ENCODE results near the gene LMF1.
"Not testable (repeated sequence)": the region's sequence is repeated elsewhere in the genome, so short reads cannot be mapped to it uniquely, and the experiment has no call there.

The LMF1 gene

DNA sequence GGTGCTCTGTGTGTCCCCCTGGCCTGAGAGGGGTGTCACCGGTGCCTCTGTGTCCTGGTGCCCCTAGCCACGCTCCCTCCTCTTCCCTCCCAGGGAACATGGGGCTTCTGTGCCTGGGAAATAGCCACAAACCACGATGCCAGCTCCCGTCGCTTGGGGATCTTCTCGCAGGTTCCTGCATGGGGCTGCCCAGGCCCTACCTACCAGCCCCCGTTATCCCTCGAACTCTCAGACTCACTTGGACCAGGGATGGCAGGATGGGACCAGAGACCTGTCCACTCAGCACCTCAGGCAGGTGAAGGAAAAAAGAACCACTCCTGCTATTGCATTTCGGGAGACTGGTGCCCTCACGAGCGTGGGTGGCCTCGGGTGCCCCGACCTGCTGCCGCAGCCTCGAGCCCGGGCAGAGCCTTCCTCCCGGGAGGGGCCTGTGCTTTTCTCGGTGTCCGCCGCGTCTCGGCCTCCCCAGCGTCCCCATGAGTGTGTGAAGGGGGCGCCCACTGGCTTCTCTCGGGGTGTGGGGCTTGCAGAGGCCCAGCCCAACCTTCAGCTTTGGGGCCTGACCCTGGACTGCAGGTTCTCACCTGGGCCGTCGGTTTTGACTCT is 129.2 kb downstream of the LMF1 start:
- H3K27ac ChIP-seq = no peak overlapping the region
- TF ChIP-seq, protein P1, sequence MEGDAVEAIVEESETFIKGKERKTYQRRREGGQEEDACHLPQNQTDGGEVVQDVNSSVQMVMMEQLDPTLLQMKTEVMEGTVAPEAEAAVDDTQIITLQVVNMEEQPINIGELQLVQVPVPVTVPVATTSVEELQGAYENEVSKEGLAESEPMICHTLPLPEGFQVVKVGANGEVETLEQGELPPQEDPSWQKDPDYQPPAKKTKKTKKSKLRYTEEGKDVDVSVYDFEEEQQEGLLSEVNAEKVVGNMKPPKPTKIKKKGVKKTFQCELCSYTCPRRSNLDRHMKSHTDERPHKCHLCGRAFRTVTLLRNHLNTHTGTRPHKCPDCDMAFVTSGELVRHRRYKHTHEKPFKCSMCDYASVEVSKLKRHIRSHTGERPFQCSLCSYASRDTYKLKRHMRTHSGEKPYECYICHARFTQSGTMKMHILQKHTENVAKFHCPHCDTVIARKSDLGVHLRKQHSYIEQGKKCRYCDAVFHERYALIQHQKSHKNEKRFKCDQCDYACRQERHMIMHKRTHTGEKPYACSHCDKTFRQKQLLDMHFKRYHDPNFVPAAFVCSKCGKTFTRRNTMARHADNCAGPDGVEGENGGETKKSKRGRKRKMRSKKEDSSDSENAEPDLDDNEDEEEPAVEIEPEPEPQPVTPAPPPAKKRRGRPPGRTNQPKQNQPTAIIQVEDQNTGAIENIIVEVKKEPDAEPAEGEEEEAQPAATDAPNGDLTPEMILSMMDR (IDR thresholded peaks at IDR 0.05) = no peak
- TF ChIP-seq ZFX (IDR thresholded peaks at IDR 0.05; ENCODE audit: borderline replicate concordance) = no peak

DNA sequence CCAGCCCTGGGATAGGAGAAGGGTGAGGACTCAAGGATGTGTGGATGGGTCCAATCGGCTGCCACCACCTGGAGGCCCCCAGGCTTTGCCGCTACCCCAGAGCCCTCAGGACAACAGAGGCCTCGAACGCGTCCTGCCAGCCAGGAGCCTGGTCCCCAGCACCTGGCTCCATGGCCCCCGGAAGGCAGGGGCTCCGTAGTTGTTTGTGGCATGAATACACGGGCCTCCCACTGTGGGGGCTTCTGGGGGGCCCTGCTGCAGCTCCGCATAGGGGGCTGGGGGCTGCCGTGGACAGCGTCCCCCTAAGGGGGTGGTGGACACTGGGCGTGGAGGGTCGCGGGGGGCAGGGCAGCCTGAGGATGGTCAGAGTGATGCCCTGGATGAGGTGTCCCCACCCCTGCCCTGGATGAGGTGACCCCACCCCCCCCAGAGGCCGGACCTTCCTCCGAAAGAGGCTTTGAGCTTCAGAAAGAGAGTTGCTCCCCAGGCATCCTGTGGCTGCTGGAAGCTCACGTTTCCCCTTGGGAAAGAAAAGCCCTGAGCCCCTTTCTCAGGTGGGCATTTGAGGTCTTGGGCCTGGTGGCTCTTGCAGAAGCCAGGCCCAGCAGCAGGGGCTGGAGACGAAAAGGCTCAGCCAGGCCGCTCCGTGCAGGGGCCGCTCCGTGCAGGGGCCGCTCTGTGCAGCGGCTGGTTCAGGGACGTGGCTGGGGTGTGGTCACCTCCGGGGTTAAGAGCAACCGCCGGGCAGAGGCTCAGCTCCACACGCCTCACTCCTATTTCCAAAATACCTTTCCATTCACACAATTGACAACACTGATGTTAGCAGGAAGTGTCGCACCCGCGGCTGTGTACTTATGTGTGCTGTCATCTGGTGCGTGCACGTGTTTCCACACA is 130.0 kb downstream of the LMF1 start:
- TF ChIP-seq, protein P1 (IDR thresholded peaks at IDR 0.05) = no peak
- no peak overlapping the region for H3K27ac ChIP-seq

DNA sequence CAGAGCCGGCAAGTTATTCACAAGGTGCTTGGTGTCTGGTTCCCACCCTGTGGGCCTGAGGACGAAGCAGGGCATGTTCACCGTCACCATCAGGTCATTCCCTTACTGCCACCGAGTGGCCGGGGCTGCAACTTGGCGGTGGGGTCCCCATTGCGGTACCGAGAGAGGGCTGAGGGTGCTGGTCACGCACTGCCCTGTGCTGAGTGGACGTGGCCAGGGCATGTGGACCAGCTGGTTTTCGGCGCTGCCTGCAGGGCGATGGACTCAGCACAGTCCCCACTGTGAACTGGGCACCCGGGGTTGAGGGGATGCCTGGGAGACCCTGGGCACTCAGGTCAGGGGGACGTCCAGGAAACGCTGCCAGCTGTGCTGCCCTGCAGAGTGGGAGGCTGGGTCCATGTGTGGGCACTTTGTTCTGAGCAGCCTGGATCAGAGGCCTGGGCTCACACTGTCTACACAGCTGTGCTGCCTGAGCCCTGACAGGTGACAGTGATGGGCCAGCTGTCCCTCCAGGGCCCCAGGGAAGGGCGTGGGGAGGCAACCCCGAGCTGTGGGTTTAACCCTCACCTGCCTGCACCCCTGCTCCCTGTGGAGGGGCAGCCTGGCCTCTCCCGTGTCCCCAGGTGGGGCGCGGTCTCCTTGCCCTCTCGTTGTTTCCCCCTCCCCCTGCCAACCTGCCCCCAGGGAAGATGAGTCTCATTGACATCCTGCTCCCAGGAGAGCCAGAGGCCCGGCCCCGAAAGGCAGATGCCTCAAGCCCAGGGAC is 131.0 kb downstream of the LMF1 start:
- TF ChIP-seq, protein P1 (IDR thresholded peaks at IDR 0.05) = no peak
- no peak for TF ChIP-seq ZFX (IDR thresholded peaks at IDR 0.05; ENCODE audit: borderline replicate concordance)
- no peak overlapping the region for H3K27ac ChIP-seq

DNA sequence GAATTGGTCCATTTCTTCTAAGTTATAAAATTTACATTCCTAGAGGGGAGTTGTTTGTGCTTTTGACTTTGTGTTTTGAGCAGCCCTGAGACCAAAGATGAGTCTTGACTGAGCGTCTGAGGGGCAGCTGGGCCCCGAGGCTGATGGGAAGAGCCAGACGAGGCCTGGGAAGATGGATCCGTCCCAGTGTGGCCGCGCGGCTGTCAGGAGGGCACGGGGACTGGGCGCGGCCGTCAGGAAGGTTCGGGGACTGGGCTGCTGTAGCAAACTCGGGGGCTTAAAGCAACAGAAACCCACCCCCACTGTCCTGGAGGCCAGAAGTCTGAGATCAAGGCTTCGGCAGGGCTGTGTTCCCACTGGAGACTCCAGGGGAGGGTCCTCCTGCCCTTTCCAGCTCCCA is 132.0 kb downstream of the LMF1 start:
- no peak overlapping the region for H3K27ac ChIP-seq
- TF ChIP-seq ZFX (IDR thresholded peaks at IDR 0.05; ENCODE audit: borderline replicate concordance) = no peak
- TF ChIP-seq, protein P1 (IDR thresholded peaks at IDR 0.05) = no peak

DNA sequence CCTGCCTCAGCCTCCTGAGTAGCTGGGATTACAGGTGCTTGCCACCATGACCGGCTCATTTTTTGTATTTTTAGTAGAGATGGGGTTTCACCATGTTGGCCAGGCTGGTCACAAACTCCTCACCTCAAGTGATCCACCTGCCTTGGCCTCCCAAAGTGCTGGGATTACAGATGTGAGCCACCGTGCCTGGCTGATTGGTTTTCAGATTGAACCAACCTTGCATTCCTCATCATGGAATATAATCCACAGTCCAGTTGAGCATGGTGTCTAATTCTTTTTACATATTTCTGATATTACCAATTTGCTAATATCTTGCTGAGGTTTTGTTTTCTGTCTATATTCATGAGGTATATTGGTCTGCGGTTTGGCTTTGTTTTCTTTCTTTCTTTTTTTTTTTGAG is 134.0 kb downstream of the LMF1 start:
- H3K27ac ChIP-seq = not testable (repeated sequence)

DNA sequence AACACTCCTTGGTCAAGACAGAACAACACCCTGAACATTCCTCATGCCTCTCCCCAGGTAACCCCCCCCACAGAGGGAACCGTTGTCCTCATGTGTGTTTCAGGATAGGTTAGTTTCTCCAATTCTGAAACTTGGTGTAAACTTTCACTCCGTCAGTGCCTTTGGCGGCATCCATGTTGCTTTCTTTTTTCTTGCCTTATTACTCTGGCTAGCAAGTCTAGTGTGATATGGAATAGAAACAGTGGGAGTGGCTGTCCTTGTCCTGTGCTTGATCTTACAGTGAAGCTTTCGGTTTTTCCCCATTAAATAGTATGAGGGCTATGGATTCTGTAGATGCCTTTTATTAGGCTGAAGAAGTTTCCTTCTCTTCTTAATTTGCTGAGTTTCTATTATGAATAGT is 134.6 kb downstream of the LMF1 start:
- no peak overlapping the region for H3K27ac ChIP-seq
- no peak for TF ChIP-seq ZFX (IDR thresholded peaks at IDR 0.05; ENCODE audit: borderline replicate concordance)
- TF ChIP-seq, protein P1 (IDR thresholded peaks at IDR 0.05) = no peak

DNA sequence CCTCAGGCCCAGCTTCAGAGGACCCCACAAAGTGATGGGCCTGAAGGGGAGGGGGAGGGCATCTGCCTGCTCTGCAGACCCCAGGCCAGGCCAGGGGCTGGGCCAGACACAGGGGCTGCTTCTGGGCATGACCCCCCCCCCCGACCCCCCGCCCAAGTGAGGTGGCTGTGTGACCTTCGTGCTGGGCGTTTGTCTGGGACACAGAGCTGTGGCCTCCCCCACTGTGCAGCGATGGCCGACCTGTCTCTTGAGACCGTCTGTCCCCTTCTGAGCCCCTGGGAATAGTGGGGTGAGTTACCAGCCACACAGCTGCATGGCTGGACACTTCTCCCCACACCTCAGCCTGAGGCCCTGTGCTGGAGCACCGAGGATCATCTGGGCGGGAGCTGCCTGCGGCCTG is 135.4 kb downstream of the LMF1 start:
- TF ChIP-seq ZFX (IDR thresholded peaks at IDR 0.05; ENCODE audit: borderline replicate concordance) = no peak
- TF ChIP-seq, protein P1 (IDR thresholded peaks at IDR 0.05) = no peak
- no peak overlapping the region for H3K27ac ChIP-seq
